K562 (cell line): ENCODE results near the gene MAP7D1. TPM values are rescaled to one million over a fixed set of nuclear protein-coding genes. Genes with fewer than 3 reads are reported as not detected.
A peak's percentile ranks its signal among the peaks of the same experiment; 100 is the strongest.

Experiments
- BMI1 ChIP-seq: fragments of 150-350 bp; IDR thresholded peaks from 2 replicates; pipeline ENCODE4 v1.6.1; 2014; ENCODE audit warnings: low read length
- CBX1 ChIP-seq: sonication (generic); IDR thresholded peaks from 2 replicates; pipeline ENCODE4 v1.6.1; 2016; ENCODE audit warnings: antibody characterized with exemption, low read depth, mild to moderate bottlenecking
- E4F1 ChIP-seq: fragments of 250-450 bp; sonication (Bioruptor Pico); IDR thresholded peaks from 2 replicates; pipeline ENCODE4 v1.5.0; 2021; ENCODE audit warnings: mild to moderate bottlenecking, borderline replicate concordance
- ETV1 ChIP-seq: fragments of 450-650 bp; conservative IDR thresholded peaks from 2 replicates; pipeline ENCODE4 v1.6.1; 2016; ENCODE audit warnings: missing genetic modification characterization, control low read depth, low read depth, missing compliant biosample characterization
- HMGN3 ChIP-seq: IDR thresholded peaks from 2 replicates; pipeline ENCODE4 v1.6.1; 2011; ENCODE audit warnings: borderline replicate concordance, low read depth, mild to moderate bottlenecking, mixed read lengths, low read length; ENCODE audit not compliant: insufficient read length; ENCODE audit errors: extremely low read depth
- HOMEZ ChIP-seq: fragments of 250-450 bp; sonication (Bioruptor Pico); IDR thresholded peaks from 2 replicates; pipeline ENCODE4 v1.4.0; 2020; ENCODE audit warnings: mild to moderate bottlenecking, moderate library complexity
- NFIC ChIP-seq: fragments of 450-650 bp; IDR thresholded peaks from 2 replicates; pipeline ENCODE4 v1.6.1; 2017; ENCODE audit warnings: mild to moderate bottlenecking, inconsistent platforms
- NFIX ChIP-seq: fragments of 250-450 bp; sonication (Bioruptor Pico); IDR thresholded peaks from 2 replicates; pipeline ENCODE4 v1.4.0; 2020; ENCODE audit warnings: low read depth, mild to moderate bottlenecking, moderate library complexity
- NR2C1 ChIP-seq, 2 experiments: fragments of 450-650 bp; IDR thresholded peaks; 2 replicates each; pipeline ENCODE4 v1.6.1; 2017; ENCODE audit warnings: mild to moderate bottlenecking in 2 of 2, antibody characterized with exemption in 1 of 2, inconsistent platforms in 1 of 2, missing compliant biosample characterization in 1 of 2, missing genetic modification characterization in 1 of 2
- POLR2G ChIP-seq: fragments of 200-400 bp; formaldehyde crosslinking; IDR thresholded peaks from 2 replicates; pipeline ENCODE4 v1.6.1; 2017; ENCODE audit warnings: low read depth, mild to moderate bottlenecking, antibody characterized with exemption, low read length, moderate library complexity
- RBBP5 ChIP-seq: fragments of 200-600 bp; sonication (generic); IDR thresholded peaks from 2 replicates; pipeline ENCODE4 v1.6.1; 2012; ENCODE audit warnings: borderline replicate concordance, mild to moderate bottlenecking, low read length, control low read depth, inconsistent platforms; ENCODE audit not compliant: insufficient read depth, poor library complexity, severe bottlenecking
- RUNX1 ChIP-seq: sonication (generic); IDR thresholded peaks from 2 replicates; pipeline ENCODE4 v1.6.1; 2016; ENCODE audit warnings: antibody characterized with exemption, low read depth
- SAFB2 ChIP-seq: fragments of 200-400 bp; formaldehyde crosslinking; IDR thresholded peaks from 2 replicates; pipeline ENCODE4 v1.6.1; 2018; ENCODE audit warnings: borderline replicate concordance, low read length, low read depth, moderate library complexity; ENCODE audit not compliant: severe bottlenecking
- SMARCC2 ChIP-seq: fragments of 450-650 bp; IDR thresholded peaks from 2 replicates; pipeline ENCODE4 v1.6.1; 2017; ENCODE audit warnings: antibody characterized with exemption, moderate library complexity, mild to moderate bottlenecking, low read depth
- STAG1 ChIP-seq: sonication (generic); formaldehyde crosslinking; IDR thresholded peaks from 2 replicates; pipeline ENCODE4 v1.5.0; 2020; ENCODE audit warnings: missing genetic modification reagents, borderline replicate concordance
- TAF7 ChIP-seq: fragments of 450-650 bp; IDR thresholded peaks from 2 replicates; pipeline ENCODE4 v1.6.1; 2016; ENCODE audit warnings: missing genetic modification characterization, missing compliant biosample characterization
- TEAD1 ChIP-seq, 2 experiments: fragments of 450-650 bp in 1 of 2; sonication (generic) in 1 of 2; formaldehyde crosslinking; IDR thresholded peaks; 2 replicates each; pipeline versions ENCODE4 v1.4.0 to v1.8.0; 2020 to 2022; ENCODE audit warnings: mild to moderate bottlenecking in 2 of 2, missing genetic modification reagents in 1 of 2
- ZNF124 ChIP-seq: sonication (generic); formaldehyde crosslinking; IDR thresholded peaks from 2 replicates; pipeline ENCODE4 v1.8.1; 2022; ENCODE audit warnings: missing genetic modification reagents
- polyA plus RNA-seq, 8 experiments: library from polyadenylated mRNA; depleted of rRNA in 4 of 8; stranded (reverse) in 5 of 8; unstranded in 3 of 8; fragments of >200 nt; fragmentation: Nextera tagmentation in 2 of 8; fragmentation: Illumina TruSeq in 1 of 8; extraction: Ambion mirVana in 2 of 8; extraction: Trizol in 1 of 8; gene quantifications; 2 replicates each; pipeline versions ENCODE4 v1.2.1 to v1.2.3, GENCODE V29; 2011 to 2014; ENCODE audit warnings: inconsistent platforms in 1 of 8, missing spikeins in 1 of 8
- total RNA-seq, 7 experiments: library from RNA; depleted of rRNA in 6 of 7; stranded (reverse); fragments of >200 nt in 6 of 7; fragmentation: Illumina TruSeq in 2 of 7; extraction: Trizol in 2 of 7; gene quantifications; 2 replicates each; pipeline versions ENCODE4 v1.2.1 to v1.2.3, GENCODE V29; 2011 to 2021; ENCODE audit warnings: low replicate concordance in 1 of 7
- TF ChIP-seq, protein P1 (sequence below): fragments of 200-800 bp; sonication (Bioruptor generic); IDR thresholded peaks from 2 replicates; pipeline ENCODE4 v1.6.1; 2017; ENCODE audit warnings: missing genetic modification characterization, missing compliant biosample characterization
- TF ChIP-seq, protein P2 (sequence below): fragments of 450-650 bp; IDR thresholded peaks from 2 replicates; pipeline ENCODE4 v1.6.1; 2016; ENCODE audit warnings: low read depth, mild to moderate bottlenecking, moderate library complexity
- TF ChIP-seq, protein P3 (sequence below): fragments of 450-650 bp; formaldehyde crosslinking; IDR thresholded peaks from 2 replicates; pipeline ENCODE4 v1.4.0; 2022; ENCODE audit warnings: mild to moderate bottlenecking, moderate library complexity

MAP7D1 gene
- total and polyA plus RNA-seq, 9 of the 15 experiments (the other 6 are each of a cell fraction or from before 2014, with no cell fraction given): 3.6 to 108 (median 34.5) TPM

DNA sequence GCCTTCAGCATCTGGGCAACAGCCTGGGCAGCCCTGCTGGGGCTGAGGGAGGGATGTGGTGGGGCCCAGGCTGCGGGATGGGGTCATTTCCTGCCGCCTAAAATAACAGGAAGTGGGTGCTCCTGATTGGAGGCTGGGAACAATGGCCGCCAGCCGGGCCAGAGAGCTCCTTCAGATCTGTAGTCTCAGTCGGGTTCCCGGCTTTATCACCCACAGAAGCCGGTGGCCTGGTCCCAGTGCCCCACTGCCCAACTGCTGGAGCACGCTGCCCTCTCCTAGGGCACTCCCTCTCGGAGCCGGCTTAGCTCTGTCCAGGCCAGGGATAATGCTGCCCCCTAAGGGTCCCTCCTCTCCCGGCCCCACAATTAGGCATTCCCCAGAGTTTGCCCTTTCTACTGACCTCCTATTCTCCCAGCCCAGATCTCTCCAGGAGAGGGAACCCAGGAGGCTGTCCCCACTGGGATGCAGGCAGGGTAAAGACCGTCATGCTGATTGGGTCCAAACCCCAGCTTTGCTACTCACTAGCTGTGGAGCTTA is 5.1 kb downstream of the MAP7D1 start (continued):
- TF ChIP-seq RBBP5: peak; percentile 54
- TF ChIP-seq HOMEZ (CRISPR knock-in tag): no peak
- TF ChIP-seq TEAD1 (CRISPR knock-in tag; IDR thresholded peaks at IDR 0.05): no peak
- TF ChIP-seq ETV1 (tag): peak; percentile 86
- no peak for TF ChIP-seq SAFB2
- no peak for TF ChIP-seq RUNX1
- TF ChIP-seq, protein P1, sequence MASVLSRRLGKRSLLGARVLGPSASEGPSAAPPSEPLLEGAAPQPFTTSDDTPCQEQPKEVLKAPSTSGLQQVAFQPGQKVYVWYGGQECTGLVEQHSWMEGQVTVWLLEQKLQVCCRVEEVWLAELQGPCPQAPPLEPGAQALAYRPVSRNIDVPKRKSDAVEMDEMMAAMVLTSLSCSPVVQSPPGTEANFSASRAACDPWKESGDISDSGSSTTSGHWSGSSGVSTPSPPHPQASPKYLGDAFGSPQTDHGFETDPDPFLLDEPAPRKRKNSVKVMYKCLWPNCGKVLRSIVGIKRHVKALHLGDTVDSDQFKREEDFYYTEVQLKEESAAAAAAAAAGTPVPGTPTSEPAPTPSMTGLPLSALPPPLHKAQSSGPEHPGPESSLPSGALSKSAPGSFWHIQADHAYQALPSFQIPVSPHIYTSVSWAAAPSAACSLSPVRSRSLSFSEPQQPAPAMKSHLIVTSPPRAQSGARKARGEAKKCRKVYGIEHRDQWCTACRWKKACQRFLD (CRISPR knock-in tag): peak; percentile 17; the same call in 1 of the 2 replicates
- TF ChIP-seq, protein P2, sequence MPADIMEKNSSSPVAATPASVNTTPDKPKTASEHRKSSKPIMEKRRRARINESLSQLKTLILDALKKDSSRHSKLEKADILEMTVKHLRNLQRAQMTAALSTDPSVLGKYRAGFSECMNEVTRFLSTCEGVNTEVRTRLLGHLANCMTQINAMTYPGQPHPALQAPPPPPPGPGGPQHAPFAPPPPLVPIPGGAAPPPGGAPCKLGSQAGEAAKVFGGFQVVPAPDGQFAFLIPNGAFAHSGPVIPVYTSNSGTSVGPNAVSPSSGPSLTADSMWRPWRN: no peak
- TF ChIP-seq NFIC: no peak
- no peak for TF ChIP-seq SMARCC2
- no peak for TF ChIP-seq HMGN3
- peak; percentile 90 for TF ChIP-seq TAF7 (tag)
- TF ChIP-seq, protein P3, sequence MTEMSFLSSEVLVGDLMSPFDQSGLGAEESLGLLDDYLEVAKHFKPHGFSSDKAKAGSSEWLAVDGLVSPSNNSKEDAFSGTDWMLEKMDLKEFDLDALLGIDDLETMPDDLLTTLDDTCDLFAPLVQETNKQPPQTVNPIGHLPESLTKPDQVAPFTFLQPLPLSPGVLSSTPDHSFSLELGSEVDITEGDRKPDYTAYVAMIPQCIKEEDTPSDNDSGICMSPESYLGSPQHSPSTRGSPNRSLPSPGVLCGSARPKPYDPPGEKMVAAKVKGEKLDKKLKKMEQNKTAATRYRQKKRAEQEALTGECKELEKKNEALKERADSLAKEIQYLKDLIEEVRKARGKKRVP: peak; percentile 28
- no peak for TF ChIP-seq STAG1
- TF ChIP-seq NFIX: no peak
- no peak for TF ChIP-seq BMI1
- no peak for TF ChIP-seq ZNF124 (CRISPR knock-in tag)
- TF ChIP-seq POLR2G: peak; percentile 88
- no peak for TF ChIP-seq E4F1
- TF ChIP-seq CBX1: no peak
- TF ChIP-seq NR2C1 (IDR thresholded peaks at IDR 0.05): no peak; the same call in 1 of the 2 replicates
- TF ChIP-seq NR2C1 (tag; IDR thresholded peaks at IDR 0.05): peak; percentile 57
